DMS79 treated with DMSO at 0.1 percent for 48 hours (cell line): ENCODE measurements around the gene CPSF4L.

Source experiments
- DNase-seq: peaks from one replicate; lab custom pipeline; 2025; lab: John Stamatoyannopoulos, UW

The CPSF4L gene

DNA sequence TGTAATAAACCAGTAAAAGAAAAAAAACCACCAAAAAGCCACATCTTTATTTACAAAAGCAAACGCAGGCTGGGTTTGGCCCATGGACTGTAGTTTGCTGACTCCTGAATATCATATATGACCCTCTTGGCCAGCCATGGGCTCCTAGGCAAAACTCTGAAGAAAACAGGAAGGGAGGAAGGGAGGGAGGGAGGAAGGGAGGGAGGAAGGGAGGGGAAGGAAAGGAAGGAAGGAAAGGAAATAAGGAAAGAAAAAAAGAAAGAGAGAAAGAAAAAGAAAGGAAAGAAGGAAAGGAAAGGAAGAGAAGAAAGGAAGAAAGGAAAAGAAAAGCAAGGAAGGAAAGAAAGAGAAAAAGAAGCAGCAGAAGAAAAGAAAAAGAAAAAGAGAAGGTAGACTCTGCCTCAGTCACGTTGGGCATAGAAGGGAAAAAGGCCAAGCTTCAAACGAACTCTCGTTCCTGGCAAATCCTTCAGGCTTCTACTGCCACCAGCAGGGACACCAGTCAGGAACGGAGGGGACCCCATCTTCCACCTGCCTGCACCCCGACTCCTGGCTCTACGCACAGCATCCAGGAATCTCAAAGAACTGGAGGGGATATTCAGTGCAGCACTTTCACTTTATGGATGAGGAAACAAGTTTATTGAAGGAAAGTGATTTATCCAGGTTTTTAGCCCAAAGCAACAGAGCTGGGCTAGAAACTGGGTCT, 28.0 kb upstream of the CPSF4L start:
- DNase-seq = no peak

- no peak for DNase-seq
Measured at GRCh38 chr17:73288534-73289302, 27.0 kb upstream of the CPSF4L start.

DNA sequence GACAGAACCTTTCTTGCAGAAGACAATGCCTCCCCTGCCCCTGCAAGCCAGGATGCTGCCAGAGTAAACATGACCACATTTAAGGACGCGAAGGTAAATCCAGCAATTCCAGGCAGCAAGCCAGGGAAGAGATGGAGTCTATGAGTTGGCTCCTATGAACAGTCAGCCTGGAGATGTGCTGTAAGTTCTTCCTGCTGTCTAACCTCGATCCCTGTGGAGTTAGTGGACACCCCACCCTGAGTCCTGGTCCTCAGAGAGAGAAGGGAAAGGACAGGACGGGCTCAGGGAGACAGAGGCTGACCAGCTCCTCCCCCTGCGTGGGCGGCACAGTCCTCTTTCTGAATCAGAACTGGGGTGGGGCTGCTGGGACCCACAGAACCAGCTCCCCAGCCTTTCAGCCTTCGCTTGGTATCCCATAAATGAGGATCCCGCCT, 25.2 kb upstream of the CPSF4L start:
- DNase-seq = no peak

GRCh38 chr17:73285916-73286862, 24.5 kb upstream of the CPSF4L start:
- DNase-seq = no peak

- DNase-seq = no peak
Measured at GRCh38 chr17:73285603-73285908, 23.9 kb upstream of the CPSF4L start.

DNA sequence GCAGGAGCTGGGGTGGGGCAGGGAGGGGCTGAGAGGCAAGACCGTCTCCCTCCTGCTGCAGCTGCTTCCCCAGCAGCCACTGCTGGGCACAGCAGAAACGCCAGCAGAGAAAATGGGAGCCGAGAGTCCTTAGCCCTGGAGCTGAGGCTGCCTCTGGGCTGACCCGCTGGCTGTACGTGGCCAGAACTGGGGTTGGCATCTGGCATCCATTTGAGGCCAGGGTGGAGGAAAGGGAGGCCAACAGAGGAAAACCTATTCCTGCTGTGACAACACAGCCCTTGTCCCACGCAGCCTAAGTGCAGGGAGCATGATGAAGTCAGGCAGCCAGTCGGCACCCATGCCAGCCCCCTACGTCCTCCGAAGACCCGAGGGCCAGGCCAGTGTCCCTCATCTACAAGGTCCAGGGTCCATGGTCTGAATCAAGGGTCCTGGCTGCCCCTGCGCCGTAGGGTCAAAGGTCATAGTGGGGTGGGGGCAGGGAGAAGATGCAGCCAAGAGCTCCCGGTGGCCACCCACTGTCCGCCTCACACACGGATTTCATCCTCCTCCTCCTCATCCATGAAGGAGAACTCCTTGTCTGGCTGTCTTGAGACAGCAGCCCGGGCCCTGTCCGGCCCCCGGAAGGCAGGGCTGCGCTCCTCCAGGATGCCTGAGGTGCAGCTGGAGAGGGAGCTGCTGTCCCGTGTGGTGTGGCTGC, 23.4 kb upstream of the CPSF4L start:
- DNase-seq = no peak

- no peak for DNase-seq
Measured at GRCh38 chr17:73284354-73284753, 22.7 kb upstream of the CPSF4L start.

DNA sequence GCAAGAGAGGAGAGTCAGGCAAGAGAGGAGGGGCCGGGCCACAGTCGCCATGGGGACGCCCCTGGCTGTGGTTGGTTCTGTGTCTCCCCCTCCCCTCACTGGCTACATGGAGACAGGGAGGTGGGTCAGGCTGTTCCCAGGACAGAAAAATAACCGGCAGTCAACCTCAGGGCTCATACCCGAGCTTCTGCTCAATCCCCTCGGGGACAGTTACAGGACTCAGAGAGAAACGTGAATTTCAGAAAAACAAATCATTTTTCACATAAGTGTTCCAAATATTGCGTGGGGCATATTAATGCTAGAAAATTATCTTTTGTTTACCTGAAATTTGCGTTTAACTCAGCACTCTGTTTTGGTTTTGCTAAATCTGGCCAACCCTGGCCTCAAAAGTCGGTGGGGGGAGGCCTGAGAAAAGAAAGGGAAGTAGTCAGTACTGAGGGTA, 22.2 kb upstream of the CPSF4L start:
- no peak for DNase-seq

GRCh38 chr17:73283250-73283649, 21.6 kb upstream of the CPSF4L start:
- no peak for DNase-seq

DNA sequence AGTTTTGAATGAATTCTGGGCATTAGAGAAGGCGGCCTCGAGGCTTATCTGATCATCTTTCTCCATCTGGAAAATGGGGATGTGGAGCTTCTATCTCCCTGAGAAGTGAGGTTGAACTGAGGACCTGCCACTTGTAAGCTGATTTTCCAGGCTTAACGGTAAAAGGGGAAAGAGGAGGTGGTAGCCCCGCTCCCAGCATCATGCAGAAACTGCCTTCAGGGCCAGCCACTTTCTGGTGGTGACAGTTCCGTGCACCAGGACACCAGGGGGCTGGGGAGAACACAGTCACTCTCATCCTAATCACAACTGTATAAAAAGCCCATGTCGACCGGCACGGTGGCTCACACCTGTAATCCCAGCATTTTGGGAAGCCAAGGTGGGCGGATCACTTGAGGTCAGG, 20.9 kb upstream of the CPSF4L start:
- no peak for DNase-seq

DNA sequence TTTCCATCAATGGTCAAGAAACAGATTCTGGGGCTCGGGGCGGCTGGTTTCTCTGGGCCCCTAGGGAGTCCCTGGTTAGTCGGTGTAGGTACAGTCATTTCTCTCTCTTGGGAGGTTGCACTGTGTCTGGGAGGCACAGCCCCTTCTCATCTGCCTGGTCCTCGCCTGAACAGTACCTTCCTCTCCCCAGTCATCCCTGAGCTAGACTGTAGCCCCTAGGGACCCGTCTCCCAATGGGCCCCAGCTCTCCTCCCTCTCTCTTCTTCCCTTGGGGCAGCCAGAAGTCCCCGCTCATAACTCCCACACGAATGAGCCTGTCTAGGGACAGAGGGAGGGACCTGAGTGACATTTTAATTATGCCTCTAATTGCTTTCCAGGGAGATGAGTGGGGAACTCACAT, 20.2 kb upstream of the CPSF4L start:
- DNase-seq = no peak

DNA sequence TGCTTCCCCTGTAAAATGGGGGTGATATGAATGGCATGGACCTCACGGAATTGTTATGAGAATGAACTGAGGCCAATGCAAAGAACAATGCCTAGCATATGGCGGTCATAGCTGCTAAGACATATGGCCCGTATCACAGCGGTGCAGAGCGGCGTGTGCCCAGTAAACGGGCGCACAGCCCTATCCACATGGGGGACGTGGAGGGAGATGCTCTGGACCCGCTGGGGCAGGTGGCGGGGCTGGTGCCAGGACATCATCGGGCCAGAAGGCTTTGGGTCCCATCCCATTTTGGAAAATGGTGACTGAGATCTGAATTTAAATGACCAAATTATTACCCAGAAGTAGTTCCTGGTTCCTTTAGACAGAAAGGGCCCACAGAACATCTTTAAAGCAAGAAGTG, 18.5 kb upstream of the CPSF4L start:
- no peak for DNase-seq

- DNase-seq = no peak
Measured at GRCh38 chr17:73279704-73280103, 18.0 kb upstream of the CPSF4L start.

DNA sequence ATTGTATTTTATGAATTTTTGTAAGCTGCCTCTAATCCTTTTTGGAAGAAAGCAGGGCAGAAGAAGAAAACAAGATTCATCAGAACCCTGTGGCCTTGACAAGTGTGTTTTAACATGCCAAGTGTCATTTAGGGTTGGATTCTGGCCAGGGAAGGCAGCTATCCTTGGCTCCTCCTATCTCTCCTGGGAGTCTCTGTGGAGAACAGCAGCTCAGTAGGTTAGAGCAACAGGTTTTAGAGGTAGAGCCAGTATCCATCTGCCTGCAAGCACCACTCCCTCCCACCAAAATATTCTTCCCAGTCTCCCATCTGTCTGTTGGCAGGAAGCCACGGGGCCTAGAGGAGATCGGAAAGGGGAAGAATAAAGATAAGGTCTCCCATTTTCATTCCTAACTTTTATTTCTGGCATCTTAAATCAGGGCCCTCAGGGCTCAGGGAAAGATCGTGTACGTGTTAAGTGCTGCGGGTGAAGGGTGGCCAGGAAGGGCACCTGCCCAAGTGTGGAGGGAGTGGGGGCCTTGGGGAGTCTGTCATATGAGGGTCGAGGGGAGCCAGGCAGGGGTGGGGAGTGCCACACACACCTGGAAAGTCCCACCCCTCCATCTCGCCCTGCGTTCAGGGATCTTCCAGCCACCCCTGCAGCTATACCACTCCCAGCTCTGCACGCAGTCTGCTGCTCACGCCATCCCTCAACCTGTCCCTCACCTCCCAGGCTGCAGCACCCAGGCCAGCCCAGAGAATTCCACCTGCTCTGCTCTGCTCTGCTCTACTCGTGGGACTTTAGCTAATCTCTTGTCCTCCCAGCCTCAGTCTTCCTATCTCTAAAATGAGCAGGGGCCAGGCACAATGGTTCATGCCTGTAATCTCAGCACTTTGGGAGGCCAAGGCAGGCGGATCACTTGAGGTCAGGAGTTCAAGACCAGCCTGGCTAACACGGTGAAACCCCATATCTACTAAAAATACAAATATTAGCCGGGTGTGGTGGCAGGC, 17.1 kb upstream of the CPSF4L start:
- DNase-seq = peak; percentile 55

DNA sequence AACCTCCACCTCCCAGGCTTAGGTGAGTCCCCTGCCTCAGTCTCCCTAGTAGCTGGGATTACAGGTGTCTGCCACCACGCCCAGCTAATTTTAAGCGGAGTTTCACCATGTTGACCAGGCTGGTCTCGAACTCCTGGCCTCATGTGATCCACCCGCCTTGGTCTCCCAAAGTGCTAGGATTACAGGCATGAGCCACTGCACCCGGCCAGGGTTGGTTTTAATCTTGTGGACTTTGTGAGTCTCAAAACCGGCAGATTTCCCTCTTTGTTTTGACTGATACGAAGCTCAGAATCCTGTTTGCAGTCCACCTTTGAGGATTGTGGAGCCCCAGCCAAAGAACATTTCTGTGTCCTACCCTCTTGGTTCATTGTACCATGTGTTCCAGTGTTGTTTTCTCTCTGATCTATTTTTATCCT, 16.4 kb upstream of the CPSF4L start:
- DNase-seq = no peak

GRCh38 chr17:73274490-73274889, 12.8 kb upstream of the CPSF4L start:
- no peak for DNase-seq

DNA sequence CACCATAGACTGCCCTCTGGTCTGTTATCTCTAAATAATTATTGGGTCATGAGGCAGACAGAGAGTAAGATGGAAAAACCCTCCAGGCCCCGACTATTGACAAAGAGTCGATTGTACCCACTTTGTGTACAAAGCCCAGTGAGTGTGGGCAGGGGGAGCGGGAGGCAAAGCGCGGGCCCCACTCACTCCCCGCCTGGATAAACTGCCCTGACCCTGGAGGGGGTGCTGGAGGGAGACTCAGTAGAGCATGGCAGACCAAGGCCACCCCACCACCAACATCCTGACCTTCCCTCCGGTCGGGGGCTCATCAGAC, 11.2 kb upstream of the CPSF4L start:
- DNase-seq = no peak

DNA sequence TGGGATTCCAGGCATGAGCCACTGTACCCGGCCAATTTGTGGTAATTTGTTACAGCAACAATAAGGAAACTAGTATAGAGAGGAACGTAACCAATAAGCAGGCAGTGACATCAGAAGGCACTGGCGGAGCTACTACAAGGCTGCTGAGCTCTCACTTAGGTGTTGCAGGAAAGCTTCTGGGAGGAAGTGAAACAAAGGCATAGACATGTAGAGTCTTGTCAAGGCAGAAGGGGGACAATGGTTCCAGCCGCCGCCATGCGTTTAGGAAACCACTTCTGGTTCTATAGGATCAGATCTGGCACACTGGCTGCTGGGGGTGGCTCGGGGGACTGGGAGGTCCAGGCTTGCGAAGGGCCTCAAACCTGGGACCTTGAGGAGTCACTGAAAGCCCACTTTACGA, 9.4 kb upstream of the CPSF4L start:
- no peak for DNase-seq

GRCh38 chr17:73269791-73270190, 8.1 kb upstream of the CPSF4L start:
- no peak for DNase-seq

GRCh38 chr17:73269329-73269615, 7.6 kb upstream of the CPSF4L start:
- no peak for DNase-seq
